ENCODE data around the gene VSTM2B. TPM values are rescaled to one million over a fixed set of nuclear protein-coding genes. Genes with fewer than 3 reads are reported as not detected.

VSTM2B gene
- total RNA-seq, 1 experiment from 2014 or later, result not detected

DNA sequence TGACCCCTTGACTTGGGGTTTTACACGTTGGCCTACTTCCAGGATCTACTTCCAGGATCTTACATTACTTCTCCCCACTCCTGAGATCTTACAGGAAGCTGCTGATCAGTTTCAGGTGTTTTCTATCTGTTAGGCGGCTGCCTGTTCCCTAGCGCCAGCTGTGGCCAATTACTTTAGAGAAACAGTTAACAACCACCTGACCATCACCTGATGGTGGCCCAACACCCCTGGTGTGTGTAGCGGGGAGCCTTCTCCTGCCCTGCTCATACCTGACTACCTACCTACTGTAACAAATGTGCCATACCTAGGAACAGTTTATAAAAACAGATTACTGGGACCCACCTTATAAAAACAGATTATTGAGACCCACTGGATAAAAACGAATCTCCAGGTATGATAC lies 77.5 kb downstream of the VSTM2B start:
- no peak for DNase-seq (ENCODE audit: low read depth, low spot score)
- POLR2A ChIA-PET, result interaction anchor here (0.6 kb wide), 2 partner anchors 107 to 927 kb away, joined by 4 read pairs; no protein-coding TSS in a partner anchor

DNA sequence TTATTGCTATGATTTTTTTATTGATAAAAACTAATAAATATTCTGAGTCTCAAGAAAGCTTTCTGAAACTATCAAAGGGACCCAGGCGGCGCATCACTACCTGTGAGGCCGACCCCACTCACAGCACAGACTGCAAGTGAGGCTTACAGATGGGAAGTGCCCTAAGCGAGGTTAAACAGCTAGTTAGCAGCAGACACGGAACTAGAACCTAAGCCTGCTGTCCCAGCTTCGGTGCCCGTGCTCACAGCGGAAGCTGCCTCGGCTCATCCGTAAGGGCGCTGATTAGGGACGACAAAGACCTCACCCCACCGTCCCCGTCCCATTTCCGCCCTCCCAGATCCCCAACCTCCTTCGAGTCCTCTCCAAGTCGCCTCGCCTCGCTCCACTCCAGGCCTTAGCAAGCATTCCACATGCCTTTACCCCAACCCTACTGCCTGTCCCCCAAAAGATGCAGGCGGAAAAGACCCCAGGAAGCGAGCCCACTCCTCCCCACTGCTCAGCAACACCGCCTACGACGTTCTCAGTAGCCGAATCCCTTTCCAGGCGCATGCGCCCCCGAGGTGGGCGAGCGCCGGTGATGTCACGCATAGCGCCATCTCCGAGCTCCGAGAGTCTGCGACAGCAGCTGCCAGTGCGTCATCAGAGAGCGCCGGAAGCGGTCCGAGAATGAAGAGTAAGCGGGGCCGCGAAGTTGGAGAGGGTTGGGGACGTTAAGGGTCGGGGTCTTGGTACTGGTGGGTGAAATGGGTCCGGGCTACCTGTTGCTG lies 80.0 kb downstream of the VSTM2B start, which contains the start of gene POP4:
Gene POP4, plus strand, starts transcription at position 631 of the 767 bp plus-strand sequence. Its CDS starts 36 bp downstream, at position 667.
- intact Hi-C loops (cut with micrococcal nuclease; ENCODE audit: unreplicated experiment) (no loop called here), in situ Hi-C loops (cut with HindIII; ENCODE audit: low pct_unique_long_range_greater_than_20kb, low sequenced_read_pairs) (no loop called here)
- CTCF ChIA-PET, result interaction anchor here (0.5 to 1.0 kb wide), 3 partner anchors 61 to 106 kb away, joined by 3 to 4 read pairs (median 3); no protein-coding TSS in a partner anchor

More for the DNA sequence above, 77.5 kb downstream of the VSTM2B start:
- intact Hi-C loops (cut with micrococcal nuclease; ENCODE audit: unreplicated experiment) (no loop called here), in situ Hi-C loops (cut with HindIII; ENCODE audit: low pct_unique_long_range_greater_than_20kb, low sequenced_read_pairs) (no loop called here)
- Histone ChIP-seq H3K4me3 (ENCODE audit: low read depth in 2 of 2, low read length in 2 of 2) (no peak overlapping the region), H3K27ac (ENCODE audit: low read length) (no peak overlapping the region), H3K36me3 (ENCODE audit: control insufficient read depth, insufficient read depth, low read length) (peaks cover 2% of the 10 kb centered on the region; the same call in 1 of the 2 replicates), H3K9me3 (ENCODE audit: control insufficient read depth, insufficient read depth, low read depth, low read length) (no peaks in the 10 kb centered on the region), H3K4me1 (ENCODE audit: control insufficient read depth, insufficient read depth, low read length) (peaks cover 11% of the 10 kb centered on the region), H3K27me3 (ENCODE audit: control insufficient read depth, insufficient read depth, low read length) (no peaks in the 10 kb centered on the region)
- CTCF ChIA-PET, result no interaction called here
- ATAC-seq, result no peak
- TF ChIP-seq TCF7L2 (IDR thresholded peaks at IDR 0.05; ENCODE audit: low read depth, low read length) (no peak), POLR2AphosphoS5 (IDR thresholded peaks at IDR 0.05; ENCODE audit: low read depth, low read length) (no peak), SIN3A (IDR thresholded peaks at IDR 0.05; ENCODE audit: borderline replicate concordance, insufficient read depth, low read depth, low read length) (no peak)
- TF ChIP-seq, protein P1, sequence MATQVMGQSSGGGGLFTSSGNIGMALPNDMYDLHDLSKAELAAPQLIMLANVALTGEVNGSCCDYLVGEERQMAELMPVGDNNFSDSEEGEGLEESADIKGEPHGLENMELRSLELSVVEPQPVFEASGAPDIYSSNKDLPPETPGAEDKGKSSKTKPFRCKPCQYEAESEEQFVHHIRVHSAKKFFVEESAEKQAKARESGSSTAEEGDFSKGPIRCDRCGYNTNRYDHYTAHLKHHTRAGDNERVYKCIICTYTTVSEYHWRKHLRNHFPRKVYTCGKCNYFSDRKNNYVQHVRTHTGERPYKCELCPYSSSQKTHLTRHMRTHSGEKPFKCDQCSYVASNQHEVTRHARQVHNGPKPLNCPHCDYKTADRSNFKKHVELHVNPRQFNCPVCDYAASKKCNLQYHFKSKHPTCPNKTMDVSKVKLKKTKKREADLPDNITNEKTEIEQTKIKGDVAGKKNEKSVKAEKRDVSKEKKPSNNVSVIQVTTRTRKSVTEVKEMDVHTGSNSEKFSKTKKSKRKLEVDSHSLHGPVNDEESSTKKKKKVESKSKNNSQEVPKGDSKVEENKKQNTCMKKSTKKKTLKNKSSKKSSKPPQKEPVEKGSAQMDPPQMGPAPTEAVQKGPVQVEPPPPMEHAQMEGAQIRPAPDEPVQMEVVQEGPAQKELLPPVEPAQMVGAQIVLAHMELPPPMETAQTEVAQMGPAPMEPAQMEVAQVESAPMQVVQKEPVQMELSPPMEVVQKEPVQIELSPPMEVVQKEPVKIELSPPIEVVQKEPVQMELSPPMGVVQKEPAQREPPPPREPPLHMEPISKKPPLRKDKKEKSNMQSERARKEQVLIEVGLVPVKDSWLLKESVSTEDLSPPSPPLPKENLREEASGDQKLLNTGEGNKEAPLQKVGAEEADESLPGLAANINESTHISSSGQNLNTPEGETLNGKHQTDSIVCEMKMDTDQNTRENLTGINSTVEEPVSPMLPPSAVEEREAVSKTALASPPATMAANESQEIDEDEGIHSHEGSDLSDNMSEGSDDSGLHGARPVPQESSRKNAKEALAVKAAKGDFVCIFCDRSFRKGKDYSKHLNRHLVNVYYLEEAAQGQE (IDR thresholded peaks at IDR 0.05; ENCODE audit: insufficient read depth in 1 of 2, low read depth in 2 of 2, low read length in 1 of 2), result no peak
- TF ChIP-seq, protein P2, sequence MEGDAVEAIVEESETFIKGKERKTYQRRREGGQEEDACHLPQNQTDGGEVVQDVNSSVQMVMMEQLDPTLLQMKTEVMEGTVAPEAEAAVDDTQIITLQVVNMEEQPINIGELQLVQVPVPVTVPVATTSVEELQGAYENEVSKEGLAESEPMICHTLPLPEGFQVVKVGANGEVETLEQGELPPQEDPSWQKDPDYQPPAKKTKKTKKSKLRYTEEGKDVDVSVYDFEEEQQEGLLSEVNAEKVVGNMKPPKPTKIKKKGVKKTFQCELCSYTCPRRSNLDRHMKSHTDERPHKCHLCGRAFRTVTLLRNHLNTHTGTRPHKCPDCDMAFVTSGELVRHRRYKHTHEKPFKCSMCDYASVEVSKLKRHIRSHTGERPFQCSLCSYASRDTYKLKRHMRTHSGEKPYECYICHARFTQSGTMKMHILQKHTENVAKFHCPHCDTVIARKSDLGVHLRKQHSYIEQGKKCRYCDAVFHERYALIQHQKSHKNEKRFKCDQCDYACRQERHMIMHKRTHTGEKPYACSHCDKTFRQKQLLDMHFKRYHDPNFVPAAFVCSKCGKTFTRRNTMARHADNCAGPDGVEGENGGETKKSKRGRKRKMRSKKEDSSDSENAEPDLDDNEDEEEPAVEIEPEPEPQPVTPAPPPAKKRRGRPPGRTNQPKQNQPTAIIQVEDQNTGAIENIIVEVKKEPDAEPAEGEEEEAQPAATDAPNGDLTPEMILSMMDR (IDR thresholded peaks at IDR 0.05), result no peak
- BruUV-seq (replicated peaks), result no TSS peak

More for the DNA sequence above, 80.0 kb downstream of the VSTM2B start, which contains the start of gene POP4:
- peak within 1 kb of the TSS; percentile 91 to 93 for H3K4me3 ChIP-seq (ENCODE audit: low read depth in 2 of 2, low read length in 2 of 2)
- ATAC-seq, result peak; percentile 94
- DNase-seq (ENCODE audit: low read depth, low spot score), result peak; percentile 84
- no peaks in the 10 kb centered on the region for H3K27me3 ChIP-seq (ENCODE audit: control insufficient read depth, insufficient read depth, low read length)
- TF ChIP-seq SIN3A (IDR thresholded peaks at IDR 0.05; ENCODE audit: borderline replicate concordance, insufficient read depth, low read depth, low read length), result peak; percentile 95
- no peak; the same call in 1 of the 2 replicates for TF ChIP-seq TCF7L2 (IDR thresholded peaks at IDR 0.05; ENCODE audit: low read depth, low read length)
- H3K9me3 ChIP-seq (ENCODE audit: control insufficient read depth, insufficient read depth, low read depth, low read length), result no peaks in the 10 kb centered on the region
- peaks cover 2% of the 10 kb centered on the region; the same call in 1 of the 2 replicates for H3K36me3 ChIP-seq (ENCODE audit: control insufficient read depth, insufficient read depth, low read length)
- H3K4me1 ChIP-seq (ENCODE audit: control insufficient read depth, insufficient read depth, low read length), result peaks cover 11% of the 10 kb centered on the region
- POLR2A ChIA-PET, result interaction anchor here (0.6 to 0.7 kb wide), 3 partner anchors 9 to 75 kb away, joined by 3 to 6 read pairs (median 4); no protein-coding TSS in a partner anchor
- TSS peak; percentile 94 for BruUV-seq (replicated peaks)
- H3K27ac ChIP-seq (ENCODE audit: low read length), result peak within 1 kb of the TSS; percentile 91
